Anterior cingulate cortex (tissue), 58 donors: ENCODE results near the gene HYAL4.
A peak's percentile ranks its signal among the peaks of the same experiment; 100 is the strongest.
"Not testable (repeated sequence)": the region's sequence is repeated elsewhere in the genome, so short reads cannot be mapped to it uniquely, and the experiment has no call there.

Source experiments
- DNase-seq, 58 donors: peaks; one replicate each; lab custom pipeline; 2025; lab: John Stamatoyannopoulos, UW

The HYAL4 gene

GRCh38 chr7:123844712-123845219 is at the start of gene HYAL4:
Gene HYAL4 (plus strand): TSS chr7:123845169. CDS start chr7:123868274, 23,105 bp downstream.
- no peak for DNase-seq

- no peak for DNase-seq
Measured at GRCh38 chr7:123795917-123796316, 49.1 kb upstream of the HYAL4 start.

DNA sequence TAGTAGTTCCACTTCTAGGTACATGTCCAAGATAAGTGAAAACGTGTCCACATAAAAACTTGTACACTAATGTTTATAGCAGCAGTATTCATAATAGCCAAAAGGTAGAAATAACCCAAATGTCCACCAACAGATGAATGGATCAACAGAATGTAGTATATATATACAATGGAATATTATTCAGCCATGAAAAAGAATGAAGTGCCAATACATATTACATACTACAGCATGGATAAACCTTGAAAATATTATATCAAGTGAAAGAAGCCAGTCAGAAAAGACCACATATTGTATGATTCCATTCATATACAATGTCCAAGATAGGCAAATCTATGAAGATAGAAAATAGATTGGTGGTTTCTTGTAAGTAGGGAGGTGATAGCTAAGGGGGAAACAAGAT is 48.4 kb upstream of the HYAL4 start:
- DNase-seq, result no peak

- DNase-seq, result peak in 2 of 58 donors; percentile 1 to 18
Measured at GRCh38 chr7:123797673-123798531, 47.1 kb upstream of the HYAL4 start.

DNA sequence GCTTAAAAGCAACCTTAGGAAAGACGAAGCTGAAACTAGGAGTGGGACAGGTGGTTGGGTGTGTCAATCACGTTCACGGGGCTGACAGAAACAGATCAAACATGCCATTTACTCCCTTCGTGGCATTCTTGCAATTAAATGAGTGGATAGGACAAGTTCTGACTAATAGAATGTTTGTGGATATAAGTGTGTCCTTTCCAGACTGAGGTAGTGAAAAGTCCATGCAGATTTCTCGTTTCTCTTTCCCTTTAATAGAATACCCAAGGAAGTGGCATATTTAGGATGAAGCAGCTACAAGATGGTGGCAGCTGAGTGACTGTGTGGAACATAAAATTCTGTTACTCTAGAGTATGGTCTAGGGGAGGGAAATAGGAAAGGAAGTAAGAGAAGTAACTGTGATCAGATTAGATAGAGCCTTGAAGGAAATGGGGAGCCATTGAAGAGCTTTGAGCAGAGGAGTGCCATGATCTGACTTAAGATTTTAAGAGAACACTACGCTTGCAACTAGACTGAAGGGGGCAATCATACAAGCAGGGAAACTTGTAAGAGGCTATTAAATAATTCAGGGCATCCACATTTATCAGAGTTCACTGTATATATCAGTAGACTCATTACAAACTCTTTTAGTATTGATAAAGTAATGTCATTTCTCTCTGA is 46.3 kb upstream of the HYAL4 start:
- DNase-seq, result no peak

DNA sequence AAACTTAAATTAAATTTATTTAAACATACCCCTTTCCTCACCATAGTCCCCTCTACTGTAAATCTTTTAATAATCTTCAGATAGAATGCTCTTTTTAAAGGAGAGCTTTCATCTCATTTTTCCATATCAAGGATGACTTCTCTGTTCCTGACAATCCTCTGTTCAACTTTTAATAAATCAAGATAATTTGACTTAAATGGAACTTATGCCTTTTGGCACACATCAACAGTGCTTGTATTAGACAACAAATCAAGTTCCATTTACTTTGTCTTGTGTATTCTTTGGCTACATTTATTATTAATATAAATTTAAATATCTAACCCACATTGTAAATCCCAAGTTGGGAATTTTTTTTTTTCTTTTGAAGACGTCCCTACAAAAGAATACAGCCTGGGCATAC is 42.7 kb upstream of the HYAL4 start:
- no peak for DNase-seq

DNA sequence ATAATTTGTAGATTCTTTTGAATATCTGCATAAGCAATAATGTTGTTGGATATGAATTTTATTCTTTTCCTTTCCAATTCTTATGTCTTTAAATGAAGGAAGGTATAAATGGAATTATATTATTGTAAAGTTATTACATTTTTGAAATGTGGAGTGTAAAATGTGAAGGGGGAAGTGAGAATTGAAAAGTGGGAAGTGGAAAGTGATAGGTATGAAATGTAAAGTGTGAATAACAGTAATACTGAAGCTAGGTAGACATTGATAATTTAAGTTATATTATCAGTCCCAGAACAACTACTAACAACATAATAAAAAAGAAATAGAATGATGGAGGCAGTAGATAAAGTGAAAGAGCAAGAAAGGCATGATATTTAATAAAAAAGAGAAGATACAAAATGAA is 39.7 kb upstream of the HYAL4 start:
- no peak for DNase-seq

DNA sequence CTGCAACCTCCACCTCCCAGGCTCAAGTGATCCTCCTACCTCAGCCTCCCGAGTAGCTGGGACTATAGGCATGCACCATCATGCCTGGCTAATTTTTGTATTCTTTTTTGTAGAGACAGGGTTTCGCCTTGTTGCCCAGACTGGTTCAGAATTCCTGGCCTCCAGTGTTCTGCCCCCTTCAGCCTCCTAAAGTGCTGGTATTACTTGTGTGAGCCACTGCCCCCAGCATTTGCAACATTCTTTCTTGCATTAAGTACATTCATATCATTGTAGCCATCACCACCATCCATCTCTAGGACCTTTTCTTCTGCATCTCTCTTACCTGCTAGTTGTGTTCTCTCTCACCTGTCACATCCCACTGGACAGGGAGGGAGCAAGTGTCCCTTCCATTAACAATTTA is 35.5 kb upstream of the HYAL4 start:
- DNase-seq, result no peak

GRCh38 chr7:123811056-123811455 is 33.9 kb upstream of the HYAL4 start:
- DNase-seq, result no peak

GRCh38 chr7:123816916-123817315 is 28.1 kb upstream of the HYAL4 start:
- no peak for DNase-seq

- no peak for DNase-seq
Measured at GRCh38 chr7:123819001-123819400, 26.0 kb upstream of the HYAL4 start.

DNA sequence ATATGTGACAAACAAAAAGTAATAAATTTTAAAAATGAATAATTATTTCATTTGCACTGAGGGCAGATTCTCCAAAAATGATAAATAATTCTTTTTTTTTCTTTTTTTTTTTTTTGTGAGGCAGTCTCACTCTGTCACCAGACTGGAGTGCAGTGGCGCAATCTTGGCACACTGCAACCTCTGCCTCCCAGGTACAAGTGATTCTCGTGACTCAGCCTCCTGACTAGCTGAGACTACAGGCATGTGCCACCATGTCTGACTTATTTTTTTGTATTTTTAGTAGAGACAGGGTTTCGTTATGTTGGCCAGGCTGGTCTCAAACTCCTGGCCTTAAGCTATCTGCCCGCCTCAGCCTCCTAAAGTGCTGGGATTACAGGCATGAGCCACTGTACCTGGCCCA is 25.2 kb upstream of the HYAL4 start:
- DNase-seq, result not testable (repeated sequence)

- DNase-seq, result no peak
Measured at GRCh38 chr7:123820864-123821263, 24.1 kb upstream of the HYAL4 start.

DNA sequence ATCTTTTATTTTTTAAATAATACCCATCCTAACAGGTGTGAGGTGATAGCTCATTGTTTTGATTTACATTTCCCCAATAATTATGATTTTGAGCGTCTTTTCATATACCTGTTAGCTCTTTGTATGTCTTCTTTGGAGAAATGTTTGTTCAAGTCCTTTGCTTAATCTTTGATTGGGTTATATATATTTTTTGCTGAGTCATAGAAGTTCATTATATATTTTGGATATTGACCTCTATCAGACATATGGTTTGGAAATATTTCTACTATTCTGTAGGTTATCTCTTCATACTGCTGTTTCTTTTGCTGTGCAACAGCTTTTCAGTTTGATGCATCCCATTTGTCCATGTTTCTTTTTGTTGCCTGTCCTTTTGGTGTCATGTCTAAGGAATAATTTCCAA is 23.6 kb upstream of the HYAL4 start:
- no peak for DNase-seq

DNA sequence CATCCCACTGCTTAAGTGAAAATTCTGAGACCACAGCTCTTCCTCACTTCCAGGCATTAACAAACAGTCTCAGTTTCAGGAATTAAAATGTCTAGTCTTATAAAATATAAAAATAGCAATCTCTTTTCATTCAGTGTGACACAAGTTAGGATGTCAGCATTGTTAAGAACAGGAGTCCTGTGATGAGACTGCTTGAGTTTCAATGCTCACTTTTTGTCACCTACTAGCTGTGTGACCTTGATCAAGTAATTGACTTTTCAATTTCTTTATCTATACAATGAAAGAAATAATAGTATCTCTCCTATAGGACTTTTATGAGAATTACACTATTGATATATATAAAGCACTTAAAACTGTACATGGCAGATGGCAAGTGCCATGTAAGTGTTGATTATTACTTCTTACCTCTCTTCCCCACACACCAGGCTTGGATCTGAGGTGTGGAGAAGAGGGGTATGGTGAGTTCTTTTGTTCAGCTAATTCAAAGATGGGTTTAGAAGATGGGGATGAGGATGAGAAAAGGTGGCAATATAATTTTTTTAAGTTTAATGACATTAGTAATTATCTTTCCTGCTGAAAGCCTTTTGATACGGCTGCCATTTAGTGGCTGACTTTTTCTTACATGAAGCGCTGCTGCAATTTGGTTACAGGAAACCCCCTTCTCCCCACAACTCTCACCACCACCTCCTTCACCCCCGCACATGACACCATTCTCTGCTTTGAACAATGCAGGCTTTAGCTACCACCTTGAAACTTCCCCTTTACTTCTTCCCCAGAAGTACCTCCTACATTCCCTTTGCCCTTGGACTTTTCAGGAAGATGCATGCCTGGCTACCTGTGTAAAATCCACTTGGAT is 20.8 kb upstream of the HYAL4 start:
- no peak for DNase-seq

- DNase-seq, result no peak
Measured at GRCh38 chr7:123824754-123825067, 20.3 kb upstream of the HYAL4 start.

DNA sequence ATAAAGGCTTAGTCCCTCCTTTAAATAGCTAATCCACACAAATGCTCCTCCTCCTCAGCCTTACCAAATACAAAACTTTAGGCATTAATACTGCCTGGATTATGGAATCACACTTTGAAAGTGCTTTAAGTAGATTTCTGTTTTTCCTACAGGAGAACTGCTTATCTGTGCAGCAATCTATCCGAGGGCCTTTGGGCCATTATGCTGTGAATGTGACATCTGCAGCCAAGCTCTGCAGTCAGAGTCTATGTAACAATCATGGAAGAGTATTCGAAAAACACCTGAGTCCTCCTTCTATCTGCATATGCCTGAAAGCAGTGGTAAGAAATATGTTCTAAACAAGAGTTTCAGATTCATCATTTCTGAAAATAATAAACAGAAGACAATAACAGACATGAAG is 16.2 kb upstream of the HYAL4 start:
- DNase-seq, result no peak

DNA sequence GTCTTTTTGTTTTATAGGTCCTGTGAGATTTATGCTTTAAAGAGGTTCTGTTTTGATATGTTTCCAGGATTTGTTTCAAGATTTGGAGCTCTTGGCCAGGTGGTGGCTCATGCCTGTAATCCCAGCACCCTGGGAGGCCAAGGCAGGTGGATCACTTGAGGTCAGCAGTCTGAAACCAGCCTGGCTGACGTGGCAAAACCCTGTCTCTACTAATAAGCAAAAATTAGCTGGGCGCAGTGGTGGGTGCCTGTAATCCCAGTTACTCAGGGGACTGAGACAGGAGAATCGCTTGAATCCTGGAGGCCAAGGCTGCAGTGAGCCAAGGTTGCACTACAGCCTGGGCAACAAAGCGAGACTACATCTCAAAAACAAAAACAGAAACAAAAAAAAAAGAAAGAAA is 8.3 kb upstream of the HYAL4 start:
- no peak for DNase-seq

GRCh38 chr7:123839106-123839505 is 5.9 kb upstream of the HYAL4 start:
- DNase-seq, result not testable (repeated sequence)

DNA sequence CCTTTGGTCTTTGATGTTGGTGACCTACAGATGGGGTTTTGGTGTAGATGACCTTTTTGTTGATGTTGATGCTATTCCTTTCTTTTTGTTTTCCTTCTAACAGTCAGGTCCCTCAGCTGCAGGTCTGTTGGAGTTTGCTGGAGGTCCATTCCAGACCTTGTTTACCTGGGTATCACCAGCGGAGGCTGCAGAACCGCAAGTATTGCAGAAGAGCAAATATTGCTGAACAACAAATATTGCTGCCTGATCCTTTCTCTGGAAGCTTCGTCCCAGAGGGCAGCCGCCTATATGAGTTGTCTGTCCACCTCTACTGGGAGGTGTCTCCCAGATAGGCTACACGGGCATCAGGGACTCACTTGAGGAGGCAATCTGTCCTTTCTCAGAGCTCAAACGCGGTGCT is 827 bp upstream of the HYAL4 start:
- DNase-seq, result not testable (repeated sequence)

DNA sequence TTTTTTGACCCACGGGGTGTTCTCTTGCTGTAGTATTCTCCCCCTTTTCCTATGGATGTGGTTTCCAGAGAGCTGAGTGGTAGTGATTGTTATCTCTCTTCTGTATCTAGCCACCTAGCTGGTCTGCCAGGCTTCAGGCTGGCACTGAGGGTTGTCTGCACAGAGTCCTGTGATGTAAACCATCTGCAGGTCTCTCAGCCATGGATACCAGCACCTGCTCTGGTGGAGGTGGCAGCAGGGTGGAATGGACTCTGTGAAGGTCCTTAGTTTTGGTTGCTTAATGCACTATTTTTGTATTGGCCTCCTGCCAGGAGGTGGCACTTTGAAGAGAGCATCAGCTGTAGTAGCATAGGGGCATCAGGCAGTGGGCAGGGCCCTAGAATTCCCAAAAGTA is 851 bp downstream of the HYAL4 start:
- DNase-seq, result no peak
